ENCODE data around the gene CSNK2A1.

DNA sequence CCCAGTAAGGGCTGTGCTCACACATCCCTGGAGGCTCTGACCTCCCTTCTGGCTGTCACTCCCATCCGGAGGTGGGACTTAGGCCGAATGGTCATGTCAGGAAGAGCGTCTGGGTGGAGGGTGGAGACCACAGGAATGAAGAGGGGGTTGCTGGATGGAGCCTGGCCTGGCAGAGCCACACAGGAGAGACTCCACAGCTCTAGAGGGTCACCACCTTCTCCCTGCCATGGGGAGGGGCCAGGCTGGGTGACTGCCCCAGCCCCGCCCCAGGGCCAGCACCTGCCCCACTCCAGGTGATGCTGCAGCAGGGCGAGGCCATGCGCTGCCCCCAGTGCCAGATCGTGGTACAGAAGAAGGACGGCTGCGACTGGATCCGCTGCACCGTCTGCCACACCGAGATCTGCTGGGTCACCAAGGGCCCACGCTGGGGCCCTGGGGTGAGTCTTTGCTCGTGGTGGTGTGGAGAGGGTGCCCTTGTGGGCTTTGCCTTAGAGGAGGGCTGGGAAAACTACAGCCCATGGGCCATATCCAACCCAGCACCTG, 114.9 kb downstream of the CSNK2A1 start:
- TF ChIP-seq, protein P1, sequence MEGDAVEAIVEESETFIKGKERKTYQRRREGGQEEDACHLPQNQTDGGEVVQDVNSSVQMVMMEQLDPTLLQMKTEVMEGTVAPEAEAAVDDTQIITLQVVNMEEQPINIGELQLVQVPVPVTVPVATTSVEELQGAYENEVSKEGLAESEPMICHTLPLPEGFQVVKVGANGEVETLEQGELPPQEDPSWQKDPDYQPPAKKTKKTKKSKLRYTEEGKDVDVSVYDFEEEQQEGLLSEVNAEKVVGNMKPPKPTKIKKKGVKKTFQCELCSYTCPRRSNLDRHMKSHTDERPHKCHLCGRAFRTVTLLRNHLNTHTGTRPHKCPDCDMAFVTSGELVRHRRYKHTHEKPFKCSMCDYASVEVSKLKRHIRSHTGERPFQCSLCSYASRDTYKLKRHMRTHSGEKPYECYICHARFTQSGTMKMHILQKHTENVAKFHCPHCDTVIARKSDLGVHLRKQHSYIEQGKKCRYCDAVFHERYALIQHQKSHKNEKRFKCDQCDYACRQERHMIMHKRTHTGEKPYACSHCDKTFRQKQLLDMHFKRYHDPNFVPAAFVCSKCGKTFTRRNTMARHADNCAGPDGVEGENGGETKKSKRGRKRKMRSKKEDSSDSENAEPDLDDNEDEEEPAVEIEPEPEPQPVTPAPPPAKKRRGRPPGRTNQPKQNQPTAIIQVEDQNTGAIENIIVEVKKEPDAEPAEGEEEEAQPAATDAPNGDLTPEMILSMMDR (IDR thresholded peaks at IDR 0.05): peak; percentile 17; the same call in 1 of the 2 replicates
- no peak for TF ChIP-seq ZFX (IDR thresholded peaks at IDR 0.05; ENCODE audit: borderline replicate concordance)

All from 22Rv1 (cell line).